A172 (cell line): ENCODE results near the gene TOM1L1. TPM values are rescaled to one million over a fixed set of nuclear protein-coding genes. Genes with fewer than 3 reads are reported as not detected.

ENCODE experiments used
- DNase-seq: peaks from one replicate; pipeline ENCODE4 v3.0.0-alpha.2; 2015; ENCODE audit warnings: low spot score
- total RNA-seq: library from RNA; depleted of rRNA; stranded (reverse); fragments of >200 nt; shearing (Covaris generic); gene quantifications from 2 replicates; pipeline ENCODE4 v1.2.3, GENCODE V29; 2014

Gene TOM1L1
- total RNA-seq, 1 experiment from 2014 or later, result 54.9 TPM

DNA sequence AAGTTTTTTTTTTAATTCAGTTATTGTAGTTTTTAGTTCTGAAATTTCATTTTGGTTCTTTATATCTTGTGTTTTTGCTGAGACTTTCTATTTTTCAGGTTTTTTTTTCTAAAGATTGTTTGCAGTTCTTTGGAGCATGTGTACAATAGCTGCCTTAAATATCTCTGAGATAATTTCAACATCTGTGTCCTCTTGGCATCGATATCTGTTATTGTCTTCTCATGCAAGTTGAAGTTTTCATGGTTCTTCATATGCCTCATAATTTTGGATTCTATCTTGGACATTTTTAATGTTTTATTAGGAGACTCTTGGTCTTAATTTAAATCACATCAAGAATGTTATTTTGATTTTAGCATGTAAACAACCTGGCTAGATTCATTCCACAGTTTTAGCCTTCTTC lies 45.0 kb downstream of the TOM1L1 start:
- no peak for DNase-seq

- DNase-seq, result no peak
These were observed 46.7 kb downstream of the TOM1L1 start for GRCh38 chr17:54947396-54947795.

DNA sequence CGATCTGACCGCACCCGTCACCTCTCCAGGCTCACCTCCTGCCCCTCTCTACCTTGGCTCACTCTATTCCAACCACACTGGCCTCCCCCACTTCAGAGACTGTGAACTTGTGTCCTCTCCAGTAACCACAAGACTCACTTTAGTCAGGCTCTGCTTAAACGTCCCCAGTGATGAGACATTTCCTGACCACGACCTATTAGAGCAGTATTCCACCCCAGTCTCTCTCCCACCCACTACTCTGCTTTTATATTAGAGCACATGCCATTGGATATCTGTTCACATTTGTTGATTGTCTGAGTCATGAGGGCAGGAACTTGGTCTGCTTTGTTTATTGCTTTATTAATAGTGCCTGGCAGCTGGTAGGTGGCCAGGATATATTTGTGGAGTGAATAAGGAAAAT lies 47.7 kb downstream of the TOM1L1 start:
- DNase-seq, result peak; percentile 97

GRCh38 chr17:54950116-54950515 lies 49.5 kb downstream of the TOM1L1 start:
- DNase-seq, result no peak

DNA sequence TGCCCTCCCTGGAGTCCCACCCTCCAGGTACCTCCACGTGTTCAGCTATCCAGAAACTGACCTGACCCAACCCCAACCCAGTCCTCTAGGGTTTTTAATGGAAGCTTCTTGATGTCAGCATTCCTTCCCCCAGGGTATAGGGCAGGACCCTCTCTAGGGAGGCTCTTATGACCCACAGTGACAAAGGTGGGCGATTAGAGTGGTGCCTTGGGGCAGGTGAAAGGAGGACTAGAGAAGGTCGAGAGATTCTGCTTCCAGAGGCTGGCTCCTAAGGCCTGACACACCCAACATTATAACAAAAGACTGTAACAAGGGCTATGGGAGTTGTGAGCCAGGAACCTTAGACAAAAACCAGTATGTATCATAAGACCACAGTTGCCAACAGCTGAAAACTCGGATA lies 50.6 kb downstream of the TOM1L1 start:
- DNase-seq, result no peak

DNA sequence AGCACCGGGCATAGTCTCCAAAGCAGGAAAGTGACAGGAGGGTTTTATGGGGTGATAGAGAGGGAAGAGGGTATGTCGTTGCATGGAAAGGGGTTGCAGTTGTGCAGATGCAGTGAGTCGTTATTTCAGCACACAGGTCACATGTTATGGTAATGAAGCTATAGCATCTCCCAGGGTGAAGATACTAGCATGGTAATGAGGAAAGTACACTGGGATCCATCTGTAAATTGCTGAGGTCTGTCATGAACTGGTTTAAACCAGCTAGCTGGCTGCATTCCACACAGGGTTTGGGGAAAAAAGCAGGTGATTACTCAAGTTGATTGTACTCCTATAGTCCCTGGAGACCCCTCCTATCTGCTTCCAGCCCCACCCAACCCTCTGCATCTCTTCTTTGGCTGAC lies 56.1 kb downstream of the TOM1L1 start:
- no peak for DNase-seq

GRCh38 chr17:54967621-54968261 lies 67.1 kb downstream of the TOM1L1 start:
- DNase-seq, result peak; percentile 4

DNA sequence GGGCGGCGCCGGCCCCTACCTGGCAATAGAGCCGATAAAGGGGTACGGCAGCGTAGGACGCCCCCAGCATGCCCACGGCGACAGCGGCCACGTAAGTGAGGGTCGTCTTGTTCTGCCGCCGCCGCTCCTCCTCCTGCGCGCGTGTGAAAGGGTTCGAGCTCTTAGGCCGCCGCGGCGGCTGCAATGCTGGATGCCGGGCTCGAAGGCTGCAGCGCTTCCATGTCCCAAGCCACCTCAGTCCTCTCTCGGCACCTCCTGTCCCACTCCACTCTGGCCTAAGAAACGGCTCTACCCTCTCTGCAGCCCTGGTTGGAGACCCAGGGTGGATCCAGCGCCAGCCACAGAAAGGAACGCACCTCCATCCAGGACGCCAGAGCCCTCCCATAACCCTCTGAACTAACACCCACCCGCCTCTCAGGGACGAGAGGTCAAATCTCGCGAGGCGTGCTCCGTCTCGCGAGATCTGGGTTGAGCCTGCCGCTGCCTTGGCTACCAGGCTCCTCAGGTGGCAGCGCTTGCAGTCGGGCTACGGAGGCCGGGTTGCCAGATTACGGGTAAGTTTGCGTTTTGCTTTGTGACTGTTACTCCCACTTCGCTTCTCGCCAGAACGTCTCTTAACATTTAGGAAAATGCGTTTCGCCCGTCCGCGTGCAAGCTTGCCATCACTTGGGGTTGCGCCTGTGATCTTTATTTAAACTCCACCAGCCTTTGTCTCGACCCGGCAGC lies 67.8 kb downstream of the TOM1L1 start, which contains the start of the genes COX11 and STXBP4:
COX11 (minus strand) TSS at position 393 of the 726 bp plus-strand sequence; CDS start at position 385, 8 bp downstream.
STXBP4 (plus strand) TSS at position 504 of the 726 bp plus-strand sequence. CDS start 17,455 bp downstream, outside the sequence.
- DNase-seq, result peak; percentile 96

DNA sequence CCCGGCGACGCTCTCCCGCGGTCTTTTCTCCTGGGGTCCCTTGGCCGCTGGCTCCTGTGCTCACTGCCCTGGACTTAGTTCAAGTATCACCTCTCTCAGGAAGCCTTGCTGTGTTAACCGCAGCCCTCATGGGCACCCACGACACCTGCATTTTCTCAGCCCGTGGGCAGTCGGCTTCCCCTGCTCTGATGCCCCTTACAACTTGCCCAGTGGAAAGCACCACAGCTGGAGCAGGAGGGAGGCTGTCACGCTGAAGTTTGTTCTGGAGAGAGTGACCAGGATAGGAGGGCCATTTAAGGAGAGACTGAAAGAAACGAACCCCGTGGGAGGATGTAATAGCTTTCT lies 68.3 kb downstream of the TOM1L1 start:
- DNase-seq, result no peak

GRCh38 chr17:54969658-54970572 lies 69.3 kb downstream of the TOM1L1 start:
- no peak for DNase-seq

DNA sequence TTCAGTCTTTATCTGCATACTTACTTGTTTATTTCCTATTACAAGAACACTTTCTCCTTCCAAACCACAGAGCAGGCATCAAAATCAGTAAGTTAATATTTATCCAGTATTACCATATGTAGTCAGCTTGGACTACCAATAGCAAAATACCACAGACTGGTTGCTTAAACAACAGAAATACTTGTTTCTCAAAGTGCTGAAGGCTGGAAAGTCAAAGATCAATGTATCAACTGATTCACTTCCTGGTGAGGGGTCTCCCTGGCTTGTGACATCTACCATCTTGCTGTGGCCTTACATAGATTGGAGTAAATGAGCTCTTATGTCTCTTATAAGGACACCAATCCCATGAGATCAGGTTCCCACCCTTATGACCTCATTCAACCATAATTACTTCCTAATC lies 70.5 kb downstream of the TOM1L1 start:
- no peak for DNase-seq

DNA sequence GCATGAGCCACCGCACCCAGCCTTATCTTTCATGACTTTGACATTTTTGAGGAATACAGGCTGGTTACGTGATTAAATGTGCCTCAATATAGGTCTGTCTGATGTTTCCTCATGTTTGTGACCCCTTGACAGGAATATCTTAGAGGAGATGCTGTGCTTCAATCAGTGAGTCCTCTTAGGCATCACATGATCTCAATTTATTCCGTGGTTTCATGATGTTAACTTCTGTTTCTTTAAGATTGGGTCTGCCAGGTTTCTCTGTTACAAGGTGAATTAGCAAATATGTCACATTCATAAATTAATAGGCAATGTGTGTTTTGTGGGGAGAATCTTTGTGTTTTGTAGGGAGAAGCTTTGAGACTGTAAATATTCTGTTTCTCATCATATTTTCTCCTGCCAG lies 71.2 kb downstream of the TOM1L1 start:
- DNase-seq, result no peak

- DNase-seq, result no peak
These were observed 71.9 kb downstream of the TOM1L1 start for GRCh38 chr17:54972406-54973138.

DNA sequence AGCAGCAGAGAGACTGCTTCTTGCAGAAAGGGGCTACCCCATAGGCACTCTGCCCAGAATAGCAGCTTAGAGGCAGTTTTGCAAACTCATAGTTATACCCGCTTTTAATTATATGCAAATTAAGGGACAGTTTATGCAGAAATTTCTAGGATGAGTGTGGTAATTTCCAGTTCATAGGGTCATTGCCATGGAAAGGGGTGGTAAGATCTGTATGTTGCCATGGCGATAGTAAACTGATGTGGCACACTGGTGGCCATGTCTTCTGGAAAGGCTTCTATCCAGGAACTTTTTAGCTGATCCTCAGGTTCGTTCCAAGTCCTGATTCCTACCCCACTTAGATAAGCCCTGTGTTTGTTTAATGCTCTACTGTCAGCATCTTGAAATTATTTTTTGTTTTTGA lies 74.1 kb downstream of the TOM1L1 start:
- no peak for DNase-seq

- no peak for DNase-seq
These were observed 75.7 kb downstream of the TOM1L1 start for GRCh38 chr17:54976316-54976715.

GRCh38 chr17:54977744-54978143 lies 77.1 kb downstream of the TOM1L1 start:
- no peak for DNase-seq

DNA sequence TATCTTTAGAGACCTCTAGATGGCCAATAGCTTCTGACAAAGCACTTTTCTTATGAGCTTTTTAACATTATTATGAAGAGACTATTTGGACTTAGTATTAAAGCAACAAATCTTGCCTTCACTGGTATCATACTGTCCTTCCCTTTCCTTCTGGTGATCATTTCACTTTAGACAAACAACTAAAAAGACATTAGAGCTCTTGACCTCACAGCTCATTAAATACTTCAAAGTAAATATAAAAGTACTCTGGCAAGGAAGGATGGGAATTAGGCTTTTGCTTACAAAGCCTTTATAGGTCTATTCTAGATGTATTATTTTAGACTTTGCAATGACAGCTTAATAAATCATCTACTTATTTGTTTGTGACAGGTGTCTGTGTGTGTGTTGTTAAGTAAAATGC lies 79.0 kb downstream of the TOM1L1 start:
- DNase-seq, result no peak

GRCh38 chr17:54980375-54980774 lies 79.7 kb downstream of the TOM1L1 start:
- DNase-seq, result no peak

DNA sequence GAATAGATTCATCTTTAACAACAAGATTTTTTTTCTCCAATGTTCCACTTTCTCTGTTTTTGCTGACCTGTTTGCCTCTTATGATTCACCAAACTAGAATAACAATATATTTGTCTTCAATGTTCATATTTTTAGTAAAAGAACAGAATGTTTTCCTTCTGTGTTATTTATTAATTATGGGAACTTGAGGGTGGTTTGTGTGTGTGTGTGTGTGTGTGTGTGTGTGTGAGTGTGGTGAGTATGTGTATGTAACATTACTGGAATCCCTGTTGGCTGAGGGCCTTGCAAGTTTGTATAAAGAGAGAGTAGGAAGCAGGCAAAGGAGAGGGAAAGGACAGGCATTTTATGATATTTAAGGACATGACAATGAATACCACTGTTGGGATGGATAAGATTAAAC lies 81.7 kb downstream of the TOM1L1 start:
- no peak for DNase-seq

DNA sequence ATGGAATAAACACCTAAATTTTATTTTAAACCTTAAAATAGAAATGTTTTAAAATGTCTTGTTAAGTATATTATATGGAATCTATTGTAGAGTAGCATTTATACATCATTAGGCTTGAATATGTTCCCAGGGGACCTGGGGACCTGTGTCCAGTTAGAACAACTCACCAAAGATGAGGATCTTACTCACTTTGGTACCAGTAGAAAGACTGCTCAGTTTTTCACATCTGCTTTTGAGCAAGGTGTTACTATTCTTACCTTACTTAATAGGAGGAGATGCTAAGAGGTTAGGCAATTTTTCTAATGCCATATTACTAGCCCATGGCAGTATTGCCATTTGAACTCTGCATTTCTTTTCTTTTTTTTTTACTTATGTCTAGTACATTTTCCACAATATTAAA lies 82.6 kb downstream of the TOM1L1 start:
- DNase-seq, result no peak

DNA sequence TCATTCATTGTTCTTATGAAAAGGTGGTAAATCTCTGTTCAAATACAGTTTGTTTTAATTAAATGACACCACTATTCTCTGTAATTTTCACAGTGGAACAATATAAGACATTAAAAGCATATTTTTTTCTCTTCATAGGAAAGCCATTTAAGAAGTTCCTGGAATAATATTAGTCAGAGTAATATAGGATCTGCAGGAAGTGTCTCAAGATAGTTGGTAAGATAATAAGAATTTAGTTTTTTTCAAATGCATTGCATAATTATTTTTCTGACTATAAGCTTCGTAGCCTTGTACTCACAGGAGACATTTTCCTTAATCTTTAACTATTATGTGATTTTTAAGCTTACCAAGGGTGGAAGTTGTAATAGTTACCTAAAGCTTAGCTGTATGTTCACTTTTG lies 84.8 kb downstream of the TOM1L1 start:
- DNase-seq, result no peak

DNA sequence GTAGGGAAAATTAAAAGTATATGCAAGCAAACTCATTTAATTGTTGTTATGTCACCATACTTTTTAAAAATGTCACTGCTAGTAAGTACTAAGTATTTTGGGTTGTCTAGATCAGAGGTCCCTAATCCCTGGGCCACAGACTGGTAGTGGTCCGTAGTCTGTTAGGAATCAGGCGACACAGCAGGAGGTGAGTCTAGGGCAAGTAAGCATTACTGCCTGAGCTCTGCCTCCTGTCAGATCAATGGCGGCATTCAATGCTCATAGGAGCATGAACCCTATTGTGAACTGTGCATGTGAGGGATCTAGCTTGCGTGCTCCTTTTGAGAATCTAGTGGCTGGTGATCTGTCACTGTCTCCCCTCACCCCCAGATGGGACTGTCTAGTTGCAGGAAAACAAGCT lies 89.5 kb downstream of the TOM1L1 start:
- DNase-seq, result no peak
